NT2/D1 (cell line): ENCODE data around the gene CTIF.

Experiments
- YY1 ChIP-seq: IDR thresholded peaks from 2 replicates; pipeline ENCODE4 v1.6.1; 2011; ENCODE audit not compliant: insufficient read length, insufficient read depth
- ZNF274 ChIP-seq: IDR thresholded peaks from 2 replicates; pipeline ENCODE4 v1.6.1; 2011; ENCODE audit warnings: mild to moderate bottlenecking, low read depth, low read length

DNA sequence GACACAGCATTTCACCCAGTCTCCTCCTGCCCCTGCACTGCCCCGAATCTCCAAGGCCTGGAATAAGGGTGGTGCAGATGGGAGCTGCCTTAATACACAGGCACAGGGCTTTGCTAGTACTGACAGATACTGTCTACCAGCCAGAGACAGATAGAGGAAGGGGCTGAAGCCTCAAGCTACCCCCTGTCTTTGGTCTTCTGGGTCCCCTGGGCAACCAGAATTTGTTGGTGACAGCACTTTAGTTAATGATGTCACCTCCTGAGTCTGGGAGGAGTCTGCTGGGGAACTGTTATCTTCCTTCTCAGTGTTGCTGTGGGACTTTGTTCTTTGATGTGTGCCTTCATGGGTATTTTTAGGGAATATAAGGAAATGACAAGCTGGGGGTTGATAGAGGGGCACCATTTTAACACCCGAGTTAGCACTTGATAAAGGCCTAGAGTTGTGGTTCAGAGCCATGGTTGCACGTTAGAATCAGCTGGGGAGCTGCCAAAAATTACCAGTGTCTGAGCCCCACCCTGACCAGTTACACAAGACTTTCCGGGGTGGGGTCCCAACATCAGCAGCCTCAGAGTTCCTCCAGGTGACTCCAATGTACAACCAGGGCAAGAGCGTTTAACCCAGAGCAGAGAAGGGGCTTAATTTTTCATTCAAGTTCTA is 275.1 kb downstream of the CTIF start:
- no peak for TF ChIP-seq ZNF274
- no peak for TF ChIP-seq YY1
